Measurements from ENCODE around the gene PJVK.

Gene PJVK

GRCh38 chr2:178476477-178476876, 25.3 kb downstream of the PJVK start:
- Histone ChIP-seq H3K9me3 (replicated peaks in 1 of 2; ENCODE audit: control insufficient read depth in 2 of 2, insufficient read depth in 1 of 2, low read depth in 1 of 2, low read length in 2 of 2) (no peaks in the 10 kb centered on the region), H3K27me3 (ENCODE audit: control insufficient read depth in 3 of 3, insufficient read depth in 3 of 3, low read depth in 1 of 3, low read length in 3 of 3) (no peaks in the 10 kb centered on the region), H3K4me2 (ENCODE audit: insufficient read depth, low read length, poor library complexity, severe bottlenecking) (no peak overlapping the region), H3K36me3 (replicated peaks in 1 of 2; ENCODE audit: control insufficient read depth in 2 of 2, insufficient read depth in 2 of 2, low read length in 2 of 2) (peaks cover 0 to 13% of the 10 kb centered on the region in 2 donors), H3K27ac (replicated peaks; ENCODE audit: low read length) (no peak overlapping the region), H2AFZ (ENCODE audit: low read length) (no peak overlapping the region), H3K4ac (ENCODE audit: low read length) (no peak overlapping the region), H4K8ac (ENCODE audit: low read depth, low read length) (no peak overlapping the region), H2BK120ac (ENCODE audit: low read depth, low read length) (no peak overlapping the region), H3K14ac (ENCODE audit: low read length) (no peak overlapping the region), H2BK5ac (ENCODE audit: low read length) (no peak overlapping the region), H2AK5ac (ENCODE audit: low read depth, low read length) (no peak overlapping the region), H3K4me1 (ENCODE audit: control insufficient read depth in 2 of 2, insufficient read depth in 1 of 2, low read depth in 1 of 2, low read length in 2 of 2) (peaks cover 0 to 2% of the 10 kb centered on the region in 2 donors), H3K23ac (ENCODE audit: low read depth, low read length, poor library complexity) (no peak overlapping the region), H3K79me1 (ENCODE audit: low read depth, low read length) (no peaks in the 10 kb centered on the region), H2BK12ac (ENCODE audit: low read length) (no peak overlapping the region), H3K9ac (ENCODE audit: low read depth, low read length, poor library complexity) (no peak overlapping the region), H3K4me3 (ENCODE audit: low read length in 2 of 2) (no peak overlapping the region), H4K91ac (ENCODE audit: low read depth, low read length, poor library complexity) (no peak overlapping the region), H2BK15ac (ENCODE audit: low read length) (no peak overlapping the region), H3K18ac (ENCODE audit: low read length) (no peak overlapping the region)
- DNase-seq (ENCODE audit: low spot score): no peak

GRCh38 chr2:178477443-178478129, 26.4 kb downstream of the PJVK start:
- no peak overlapping the region for H2BK120ac ChIP-seq (ENCODE audit: low read depth, low read length)
- H4K8ac ChIP-seq (ENCODE audit: low read depth, low read length): no peak overlapping the region
- no peaks in the 10 kb centered on the region for H3K79me1 ChIP-seq (ENCODE audit: low read depth, low read length)
- no peak overlapping the region for H3K27ac ChIP-seq (replicated peaks; ENCODE audit: low read length)
- H2BK12ac ChIP-seq (ENCODE audit: low read length): no peak overlapping the region
- H3K9ac ChIP-seq (ENCODE audit: low read depth, low read length, poor library complexity): no peak overlapping the region
- H2BK15ac ChIP-seq (ENCODE audit: low read length): no peak overlapping the region
- no peak overlapping the region for H3K4ac ChIP-seq (ENCODE audit: low read length)
- no peak overlapping the region for H3K23ac ChIP-seq (ENCODE audit: low read depth, low read length, poor library complexity)
- no peak overlapping the region for H4K91ac ChIP-seq (ENCODE audit: low read depth, low read length, poor library complexity)
- DNase-seq (ENCODE audit: low spot score): no peak
- peak overlapping the region; percentile 82 for H2AFZ ChIP-seq (ENCODE audit: low read length)
- H3K14ac ChIP-seq (ENCODE audit: low read length): no peak overlapping the region
- H2BK5ac ChIP-seq (ENCODE audit: low read length): no peak overlapping the region
- H3K9me3 ChIP-seq (replicated peaks in 1 of 2; ENCODE audit: control insufficient read depth in 2 of 2, insufficient read depth in 1 of 2, low read depth in 1 of 2, low read length in 2 of 2): no peaks in the 10 kb centered on the region
- no peaks in the 10 kb centered on the region for H3K27me3 ChIP-seq (ENCODE audit: control insufficient read depth in 3 of 3, insufficient read depth in 3 of 3, low read depth in 1 of 3, low read length in 3 of 3)
- WGBS, 2 donors (ENCODE audit: extremely low coverage in 2 of 2, insufficient read length in 2 of 2, insufficient replicate concordance in 1 of 2): no CpG with 5 or more reads among the region's 3 CpGs
- no peak overlapping the region for H2AK5ac ChIP-seq (ENCODE audit: low read depth, low read length)
- no peak overlapping the region for H3K18ac ChIP-seq (ENCODE audit: low read length)
- peaks cover 0 to 10% of the 10 kb centered on the region in 2 donors for H3K36me3 ChIP-seq (replicated peaks in 1 of 2; ENCODE audit: control insufficient read depth in 2 of 2, insufficient read depth in 2 of 2, low read length in 2 of 2)
- H3K4me1 ChIP-seq (ENCODE audit: control insufficient read depth in 2 of 2, insufficient read depth in 1 of 2, low read depth in 1 of 2, low read length in 2 of 2): peaks cover 0 to 4% of the 10 kb centered on the region in 2 donors
- H3K4me2 ChIP-seq (ENCODE audit: insufficient read depth, low read length, poor library complexity, severe bottlenecking): peak overlapping the region; percentile 13
- H3K4me3 ChIP-seq (ENCODE audit: low read length in 2 of 2): peak overlapping the region in 1 of 2 donors; percentile 70

- Histone ChIP-seq H4K8ac (ENCODE audit: low read depth, low read length) (no peak overlapping the region), H2AFZ (ENCODE audit: low read length) (peak overlapping the region; percentile 82), H3K14ac (ENCODE audit: low read length) (no peak overlapping the region), H3K18ac (ENCODE audit: low read length) (peak overlapping the region; percentile 38), H3K4ac (ENCODE audit: low read length) (no peak overlapping the region), H2BK15ac (ENCODE audit: low read length) (no peak overlapping the region), H3K9me3 (replicated peaks in 1 of 2; ENCODE audit: control insufficient read depth in 2 of 2, insufficient read depth in 1 of 2, low read depth in 1 of 2, low read length in 2 of 2) (no peaks in the 10 kb centered on the region), H4K91ac (ENCODE audit: low read depth, low read length, poor library complexity) (no peak overlapping the region), H2BK12ac (ENCODE audit: low read length) (no peak overlapping the region), H3K79me1 (ENCODE audit: low read depth, low read length) (no peaks in the 10 kb centered on the region), H3K27me3 (ENCODE audit: control insufficient read depth in 3 of 3, insufficient read depth in 3 of 3, low read depth in 1 of 3, low read length in 3 of 3) (no peaks in the 10 kb centered on the region), H3K4me3 (ENCODE audit: low read length in 2 of 2) (peak overlapping the region; percentile 70 to 91), H3K27ac (replicated peaks; ENCODE audit: low read length) (no peak overlapping the region), H3K4me1 (ENCODE audit: control insufficient read depth in 2 of 2, insufficient read depth in 1 of 2, low read depth in 1 of 2, low read length in 2 of 2) (peaks cover 0 to 4% of the 10 kb centered on the region in 2 donors), H3K23ac (ENCODE audit: low read depth, low read length, poor library complexity) (no peak overlapping the region), H3K36me3 (replicated peaks in 1 of 2; ENCODE audit: control insufficient read depth in 2 of 2, insufficient read depth in 2 of 2, low read length in 2 of 2) (peaks cover 0 to 10% of the 10 kb centered on the region in 2 donors), H3K9ac (ENCODE audit: low read depth, low read length, poor library complexity) (peak overlapping the region; percentile 79), H2BK5ac (ENCODE audit: low read length) (no peak overlapping the region), H2BK120ac (ENCODE audit: low read depth, low read length) (no peak overlapping the region), H3K4me2 (ENCODE audit: insufficient read depth, low read length, poor library complexity, severe bottlenecking) (peak overlapping the region; percentile 92), H2AK5ac (ENCODE audit: low read depth, low read length) (no peak overlapping the region)
- DNase-seq (ENCODE audit: low spot score): no peak
- WGBS, 2 donors (ENCODE audit: extremely low coverage in 2 of 2, insufficient read length in 2 of 2, insufficient replicate concordance in 1 of 2): no CpG with 5 or more reads among the region's 10 CpGs
These were observed 26.9 kb downstream of the PJVK start for GRCh38 chr2:178478130-178478438.

GRCh38 chr2:178478439-178479274, 27.5 kb downstream of the PJVK start, which contains the start of gene FKBP7:
Gene FKBP7, minus strand, starts transcription at chr2:178478600. Its CDS starts 101 bp downstream, at chr2:178478499.
- peak within 1 kb of the TSS; percentile 79 for H3K9ac ChIP-seq (ENCODE audit: low read depth, low read length, poor library complexity)
- H2BK12ac ChIP-seq (ENCODE audit: low read length): no peak within 1 kb of the TSS
- H3K23ac ChIP-seq (ENCODE audit: low read depth, low read length, poor library complexity): peak within 1 kb of the TSS; percentile 69
- no peak within 1 kb of the TSS for H2BK5ac ChIP-seq (ENCODE audit: low read length)
- H3K36me3 ChIP-seq (replicated peaks in 1 of 2; ENCODE audit: control insufficient read depth in 2 of 2, insufficient read depth in 2 of 2, low read length in 2 of 2): peaks cover 0 to 10% of the 10 kb centered on the region in 2 donors
- peak within 1 kb of the TSS; percentile 68 for H3K27ac ChIP-seq (replicated peaks; ENCODE audit: low read length)
- no peaks in the 10 kb centered on the region for H3K9me3 ChIP-seq (replicated peaks in 1 of 2; ENCODE audit: control insufficient read depth in 2 of 2, insufficient read depth in 1 of 2, low read depth in 1 of 2, low read length in 2 of 2)
- no peaks in the 10 kb centered on the region for H3K79me1 ChIP-seq (ENCODE audit: low read depth, low read length)
- no peak within 1 kb of the TSS for H3K4ac ChIP-seq (ENCODE audit: low read length)
- no peak within 1 kb of the TSS for H4K8ac ChIP-seq (ENCODE audit: low read depth, low read length)
- no peak within 1 kb of the TSS for H2AK5ac ChIP-seq (ENCODE audit: low read depth, low read length)
- DNase-seq (ENCODE audit: low spot score): peak; percentile 77
- peak within 1 kb of the TSS; percentile 82 for H2AFZ ChIP-seq (ENCODE audit: low read length)
- peak within 1 kb of the TSS; percentile 70 to 91 for H3K4me3 ChIP-seq (ENCODE audit: low read length in 2 of 2)
- H3K4me1 ChIP-seq (ENCODE audit: control insufficient read depth in 2 of 2, insufficient read depth in 1 of 2, low read depth in 1 of 2, low read length in 2 of 2): peaks cover 0 to 4% of the 10 kb centered on the region in 2 donors
- no CpG with 5 or more reads among the region's 56 CpGs for WGBS, 2 donors (ENCODE audit: extremely low coverage in 2 of 2, insufficient read length in 2 of 2, insufficient replicate concordance in 1 of 2)
- no peak within 1 kb of the TSS for H2BK120ac ChIP-seq (ENCODE audit: low read depth, low read length)
- no peak within 1 kb of the TSS for H2BK15ac ChIP-seq (ENCODE audit: low read length)
- H3K14ac ChIP-seq (ENCODE audit: low read length): no peak within 1 kb of the TSS
- H3K4me2 ChIP-seq (ENCODE audit: insufficient read depth, low read length, poor library complexity, severe bottlenecking): peak within 1 kb of the TSS; percentile 92
- no peaks in the 10 kb centered on the region for H3K27me3 ChIP-seq (ENCODE audit: control insufficient read depth in 3 of 3, insufficient read depth in 3 of 3, low read depth in 1 of 3, low read length in 3 of 3)
- no peak within 1 kb of the TSS for H4K91ac ChIP-seq (ENCODE audit: low read depth, low read length, poor library complexity)
- H3K18ac ChIP-seq (ENCODE audit: low read length): peak within 1 kb of the TSS; percentile 38

Data from neuronal stem cell (in vitro differentiated cells).